Measurements from ENCODE around the gene CRYGS. TPM values are rescaled to one million over a fixed set of nuclear protein-coding genes. Genes with fewer than 3 reads are reported as not detected.

CRYGS gene
- polyA plus RNA-seq, 1 of the 3 experiments (the other 2 are of a cell fraction): 2.1 TPM

- Histone ChIP-seq H3K4me2 (peak overlapping the region; percentile 89), H3K27me3 (ENCODE audit: insufficient read depth) (no peaks in the 10 kb centered on the region), H3F3A (replicated peaks; ENCODE audit: insufficient read depth) (no peaks in the 10 kb centered on the region), H3K9me3 (no peaks in the 10 kb centered on the region), H4K20me1 (ENCODE audit: insufficient read depth) (no peaks in the 10 kb centered on the region), H3K9me2 (no peaks in the 10 kb centered on the region), H3K27ac (ENCODE audit: low read depth in 2 of 2, low read length in 1 of 2) (no peak overlapping the region), H3K4me3 (ENCODE audit: low read depth in 2 of 2, low read length in 1 of 2) (peak overlapping the region; percentile 86 to 96), H3K79me2 (ENCODE audit: insufficient read depth) (peaks cover 33% of the 10 kb centered on the region), H2AFZ (ENCODE audit: low read depth) (no peak overlapping the region; the same call in 1 of the 2 replicates), H3K36me3 (replicated peaks in 1 of 2; ENCODE audit: control insufficient read depth in 1 of 2, insufficient read depth in 2 of 2, low read length in 1 of 2) (peaks cover 29 to 38% of the 10 kb centered on the region in 2 experiments), H3K9ac (peak overlapping the region; percentile 78), H3K4me1 (ENCODE audit: control insufficient read depth in 1 of 2, insufficient read depth in 2 of 2, low read depth in 1 of 2, low read length in 1 of 2) (peaks cover 14 to 16% of the 10 kb centered on the region in 2 experiments)
- no peak for TF ChIP-seq GABPA (IDR thresholded peaks at IDR 0.05; ENCODE audit: low read depth)
- TF ChIP-seq YY1 (IDR thresholded peaks at IDR 0.05; ENCODE audit: low read depth): no peak
- no peak for TF ChIP-seq RFX5 (IDR thresholded peaks at IDR 0.05; ENCODE audit: low read length)
- no peak for TF ChIP-seq RXRA (IDR thresholded peaks at IDR 0.05; ENCODE audit: borderline replicate concordance, low read depth)
- no peak for TF ChIP-seq SIN3A (IDR thresholded peaks at IDR 0.05; ENCODE audit: borderline replicate concordance, low read depth, low read length)
- TF ChIP-seq PBX3 (IDR thresholded peaks at IDR 0.05): no peak
- no peak for TF ChIP-seq EP300 (IDR thresholded peaks at IDR 0.05; ENCODE audit: borderline replicate concordance in 1 of 2, low read depth in 1 of 2, low read length in 1 of 2)
- no peak for TF ChIP-seq ZBTB33 (IDR thresholded peaks at IDR 0.05; ENCODE audit: borderline replicate concordance, low read depth)
- WGBS (ENCODE audit: low lambda C conversion rate): 26% methylated on average over 2 of the region's 2 CpGs
- POLR2A ChIA-PET: no interaction called here
- CTCF ChIA-PET: interaction anchor here (0.6 to 2.6 kb wide), 4 partner anchors 43 to 628 kb away, joined by 3 to 7 read pairs (median 4); partner anchors contain the start of gene EIF4A2
- DNase-seq: no peak
These were observed 27.4 kb upstream of the CRYGS start for GRCh38 chr3:186571644-186572013.

- peak overlapping the region; percentile 78 for H3K9ac ChIP-seq
- no peak for DNase-seq
- TF ChIP-seq RCOR1 (IDR thresholded peaks at IDR 0.05; ENCODE audit: low read length) (no peak), SMC3 (IDR thresholded peaks at IDR 0.05; ENCODE audit: low read depth, low read length) (no peak)
- no peaks in the 10 kb centered on the region for H3K27me3 ChIP-seq (ENCODE audit: insufficient read depth)
- H2AFZ ChIP-seq (ENCODE audit: low read depth): peak overlapping the region; percentile 80
- POLR2A ChIA-PET: interaction anchor here (1.2 to 1.4 kb wide), 2 partner anchors 212 to 633 kb away, joined by 7 to 17 read pairs; partner anchors contain the start of genes EIF4A2 and TRA2B
- no peaks in the 10 kb centered on the region for H4K20me1 ChIP-seq (ENCODE audit: insufficient read depth)
- H3K4me3 ChIP-seq (ENCODE audit: low read depth in 2 of 2, low read length in 1 of 2): peak overlapping the region; percentile 86 to 96
- no peaks in the 10 kb centered on the region for H3K9me3 ChIP-seq
- H3K27ac ChIP-seq (ENCODE audit: low read depth in 2 of 2, low read length in 1 of 2): peak overlapping the region; percentile 49 to 80; a peak in 2 of 4 replicates
- peaks cover 16% of the 10 kb centered on the region in 2 experiments for H3K4me1 ChIP-seq (ENCODE audit: control insufficient read depth in 1 of 2, insufficient read depth in 2 of 2, low read depth in 1 of 2, low read length in 1 of 2)
- peaks cover 28 to 33% of the 10 kb centered on the region in 2 experiments for H3K36me3 ChIP-seq (replicated peaks in 1 of 2; ENCODE audit: control insufficient read depth in 1 of 2, insufficient read depth in 2 of 2, low read length in 1 of 2)
- H3K4me2 ChIP-seq: peak overlapping the region; percentile 89
- H3K79me2 ChIP-seq (ENCODE audit: insufficient read depth): peaks cover 38% of the 10 kb centered on the region
- CTCF ChIA-PET: interaction anchor here (1.1 to 2.6 kb wide), 2 partner anchors 30 to 44 kb away, joined by 3 to 7 read pairs; no protein-coding TSS in a partner anchor
- no peaks in the 10 kb centered on the region for H3K9me2 ChIP-seq
- H3F3A ChIP-seq (replicated peaks; ENCODE audit: insufficient read depth): no peaks in the 10 kb centered on the region
- 5% methylated on average over 16 of the region's 21 CpGs for WGBS (ENCODE audit: low lambda C conversion rate)
These were observed 26.9 kb upstream of the CRYGS start for GRCh38 chr3:186570941-186571643.
